ENCODE measurements around the gene USP17L30. TPM values are rescaled to one million over a fixed set of nuclear protein-coding genes. Genes with fewer than 3 reads are reported as not detected.

The USP17L30 gene
- total RNA-seq: not detected

GRCh38 chr4:9362829-9363228 is at the start of gene USP17L30:
TSS of gene USP17L30 (plus strand) at chr4:9363129. CDS start at chr4:9363129, 0 bp downstream.

GRCh38 chr4:9324865-9325264 is 38.1 kb upstream of the USP17L30 start, which contains the start of gene USP17L24:
TSS of gene USP17L24 (plus strand) at chr4:9325165. CDS start at chr4:9325165, 0 bp downstream.

GRCh38 chr4:9329611-9330010 is 33.3 kb upstream of the USP17L30 start, which contains the start of gene USP17L25:
TSS of gene USP17L25 (plus strand) at chr4:9329911. CDS start at chr4:9329911, 0 bp downstream.

GRCh38 chr4:9334358-9334757 is 28.6 kb upstream of the USP17L30 start, which contains the start of gene USP17L26:
TSS of gene USP17L26 (plus strand) at chr4:9334658. CDS start at chr4:9334658, 0 bp downstream.

GRCh38 chr4:9339103-9339502 is 23.8 kb upstream of the USP17L30 start, which contains the start of gene USP17L5:
TSS of gene USP17L5 (plus strand) at chr4:9339403. CDS start at chr4:9339403, 0 bp downstream.

GRCh38 chr4:9343848-9344247 is 19.1 kb upstream of the USP17L30 start, which contains the start of gene USP17L27:
TSS of gene USP17L27 (plus strand) at chr4:9344148. CDS start at chr4:9344148, 0 bp downstream.

GRCh38 chr4:9348593-9348992 is 14.3 kb upstream of the USP17L30 start, which contains the start of gene USP17L28:
TSS of gene USP17L28 (plus strand) at chr4:9348893. CDS start at chr4:9348893, 0 bp downstream.

GRCh38 chr4:9353338-9353737 is 9.6 kb upstream of the USP17L30 start, which contains the start of gene USP17L29:
TSS of gene USP17L29 (plus strand) at chr4:9353638. CDS start at chr4:9353638, 0 bp downstream.

Small RNA genes lying within 50 kb of the gene (small RNA-seq; reads per million reads assigned to genes)
- not detected for gene RNA5SP153 (ENCODE audit: low replicate concordance)

Other genes with a start within 250 kb of the USP17L30 start
- not detected for gene FAM90A26, start 192.7 kb upstream of the USP17L30 start, total RNA-seq
- gene USP17L10, start 152.5 kb upstream of the USP17L30 start, total RNA-seq: not detected
- not detected for gene USP17L11, start 147.7 kb upstream of the USP17L30 start, total RNA-seq
- gene USP17L12, start 143.0 kb upstream of the USP17L30 start, total RNA-seq: not detected
- not detected for gene USP17L13, start 138.2 kb upstream of the USP17L30 start, total RNA-seq
- gene USP17L15, start 128.7 kb upstream of the USP17L30 start, total RNA-seq: not detected
- gene USP17L17, start 119.2 kb upstream of the USP17L30 start, total RNA-seq: not detected
- gene USP17L18, start 114.5 kb upstream of the USP17L30 start, total RNA-seq: not detected
- gene USP17L19, start 109.8 kb upstream of the USP17L30 start, total RNA-seq: not detected
- gene USP17L20, start 105.0 kb upstream of the USP17L30 start, total RNA-seq: not detected
- gene USP17L21, start 100.3 kb upstream of the USP17L30 start, total RNA-seq: not detected
- not detected for gene USP17L22, start 95.5 kb upstream of the USP17L30 start, total RNA-seq
- not detected for gene USP17L24, start 38.0 kb upstream of the USP17L30 start, total RNA-seq
- gene USP17L25, start 33.2 kb upstream of the USP17L30 start, total RNA-seq: not detected
- gene USP17L26, start 28.5 kb upstream of the USP17L30 start, total RNA-seq: not detected
- not detected for gene USP17L5, start 23.7 kb upstream of the USP17L30 start, total RNA-seq
- not detected for gene USP17L27, start 19.0 kb upstream of the USP17L30 start, total RNA-seq
- not detected for gene USP17L28, start 14.2 kb upstream of the USP17L30 start, total RNA-seq
- not detected for gene USP17L29, start 9.5 kb upstream of the USP17L30 start, total RNA-seq
- not detected for gene DEFB131A, start 81.3 kb downstream of the USP17L30 start, total RNA-seq